ENCODE results near the gene ULK4. TPM values are rescaled to one million over a fixed set of nuclear protein-coding genes. Genes with fewer than 3 reads are reported as not detected.

Gene ULK4
- polyA plus RNA-seq, 1 donor from 2014 or later, result 7.2 TPM

- H4K20me1 ChIP-seq (ENCODE audit: insufficient read depth), result no peaks in the 10 kb centered on the region
- TF ChIP-seq, protein P1, sequence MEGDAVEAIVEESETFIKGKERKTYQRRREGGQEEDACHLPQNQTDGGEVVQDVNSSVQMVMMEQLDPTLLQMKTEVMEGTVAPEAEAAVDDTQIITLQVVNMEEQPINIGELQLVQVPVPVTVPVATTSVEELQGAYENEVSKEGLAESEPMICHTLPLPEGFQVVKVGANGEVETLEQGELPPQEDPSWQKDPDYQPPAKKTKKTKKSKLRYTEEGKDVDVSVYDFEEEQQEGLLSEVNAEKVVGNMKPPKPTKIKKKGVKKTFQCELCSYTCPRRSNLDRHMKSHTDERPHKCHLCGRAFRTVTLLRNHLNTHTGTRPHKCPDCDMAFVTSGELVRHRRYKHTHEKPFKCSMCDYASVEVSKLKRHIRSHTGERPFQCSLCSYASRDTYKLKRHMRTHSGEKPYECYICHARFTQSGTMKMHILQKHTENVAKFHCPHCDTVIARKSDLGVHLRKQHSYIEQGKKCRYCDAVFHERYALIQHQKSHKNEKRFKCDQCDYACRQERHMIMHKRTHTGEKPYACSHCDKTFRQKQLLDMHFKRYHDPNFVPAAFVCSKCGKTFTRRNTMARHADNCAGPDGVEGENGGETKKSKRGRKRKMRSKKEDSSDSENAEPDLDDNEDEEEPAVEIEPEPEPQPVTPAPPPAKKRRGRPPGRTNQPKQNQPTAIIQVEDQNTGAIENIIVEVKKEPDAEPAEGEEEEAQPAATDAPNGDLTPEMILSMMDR (IDR thresholded peaks at IDR 0.05; ENCODE audit: poor library complexity, severe bottlenecking), result no peak
- TF ChIP-seq MXI1 (conservative IDR thresholded peaks at IDR 0.05; ENCODE audit: poor library complexity, severe bottlenecking) (no peak), EZH2 (IDR thresholded peaks at IDR 0.05; ENCODE audit: borderline replicate concordance, insufficient read depth, low read length, poor library complexity, severe bottlenecking) (no peak), POLR2AphosphoS5 (IDR thresholded peaks at IDR 0.05) (no peak)
Observed at GRCh38 chr3:41848753-41849574, 112.9 kb downstream of the ULK4 start.

GRCh38 chr3:41847679-41848078 lies 114.2 kb downstream of the ULK4 start:
- Histone ChIP-seq H3F3A (ENCODE audit: insufficient read depth, low read length, poor library complexity, severe bottlenecking) (no peaks in the 10 kb centered on the region), H3K4me3 (ENCODE audit: low read length) (no peak overlapping the region), H3K9me2 (ENCODE audit: insufficient read depth, low read length) (no peaks in the 10 kb centered on the region), H4K20me1 (ENCODE audit: insufficient read depth) (no peaks in the 10 kb centered on the region), H3K79me2 (replicated peaks; ENCODE audit: insufficient read depth, low read length) (no peaks in the 10 kb centered on the region), H3K9ac (ENCODE audit: low read length) (no peak overlapping the region), H3K27me3 (ENCODE audit: insufficient read depth, low read depth, low read length) (no peaks in the 10 kb centered on the region), H2AFZ (ENCODE audit: low read depth, low read length) (no peak overlapping the region), H3K27ac (ENCODE audit: low read length) (no peak overlapping the region), H3K9me3 (ENCODE audit: low read length) (no peaks in the 10 kb centered on the region), H3K36me3 (ENCODE audit: insufficient read depth, low read length) (no peaks in the 10 kb centered on the region), H3K4me2 (ENCODE audit: low read length) (no peak overlapping the region)
- TF ChIP-seq RAD21 (conservative IDR thresholded peaks at IDR 0.05) (no peak), SMC3 (conservative IDR thresholded peaks at IDR 0.05; ENCODE audit: poor library complexity) (no peak), POLR2AphosphoS5 (IDR thresholded peaks at IDR 0.05) (no peak), EZH2 (IDR thresholded peaks at IDR 0.05; ENCODE audit: borderline replicate concordance, insufficient read depth, low read length, poor library complexity, severe bottlenecking) (no peak), EP300 (conservative IDR thresholded peaks at IDR 0.05; ENCODE audit: poor library complexity, severe bottlenecking) (no peak)
- TF ChIP-seq, protein P2, sequence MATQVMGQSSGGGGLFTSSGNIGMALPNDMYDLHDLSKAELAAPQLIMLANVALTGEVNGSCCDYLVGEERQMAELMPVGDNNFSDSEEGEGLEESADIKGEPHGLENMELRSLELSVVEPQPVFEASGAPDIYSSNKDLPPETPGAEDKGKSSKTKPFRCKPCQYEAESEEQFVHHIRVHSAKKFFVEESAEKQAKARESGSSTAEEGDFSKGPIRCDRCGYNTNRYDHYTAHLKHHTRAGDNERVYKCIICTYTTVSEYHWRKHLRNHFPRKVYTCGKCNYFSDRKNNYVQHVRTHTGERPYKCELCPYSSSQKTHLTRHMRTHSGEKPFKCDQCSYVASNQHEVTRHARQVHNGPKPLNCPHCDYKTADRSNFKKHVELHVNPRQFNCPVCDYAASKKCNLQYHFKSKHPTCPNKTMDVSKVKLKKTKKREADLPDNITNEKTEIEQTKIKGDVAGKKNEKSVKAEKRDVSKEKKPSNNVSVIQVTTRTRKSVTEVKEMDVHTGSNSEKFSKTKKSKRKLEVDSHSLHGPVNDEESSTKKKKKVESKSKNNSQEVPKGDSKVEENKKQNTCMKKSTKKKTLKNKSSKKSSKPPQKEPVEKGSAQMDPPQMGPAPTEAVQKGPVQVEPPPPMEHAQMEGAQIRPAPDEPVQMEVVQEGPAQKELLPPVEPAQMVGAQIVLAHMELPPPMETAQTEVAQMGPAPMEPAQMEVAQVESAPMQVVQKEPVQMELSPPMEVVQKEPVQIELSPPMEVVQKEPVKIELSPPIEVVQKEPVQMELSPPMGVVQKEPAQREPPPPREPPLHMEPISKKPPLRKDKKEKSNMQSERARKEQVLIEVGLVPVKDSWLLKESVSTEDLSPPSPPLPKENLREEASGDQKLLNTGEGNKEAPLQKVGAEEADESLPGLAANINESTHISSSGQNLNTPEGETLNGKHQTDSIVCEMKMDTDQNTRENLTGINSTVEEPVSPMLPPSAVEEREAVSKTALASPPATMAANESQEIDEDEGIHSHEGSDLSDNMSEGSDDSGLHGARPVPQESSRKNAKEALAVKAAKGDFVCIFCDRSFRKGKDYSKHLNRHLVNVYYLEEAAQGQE (IDR thresholded peaks at IDR 0.05; ENCODE audit: borderline replicate concordance), result no peak
- TF ChIP-seq, protein P1 (IDR thresholded peaks at IDR 0.05; ENCODE audit: poor library complexity, severe bottlenecking), result no peak

More at GRCh38 chr3:41848753-41849574, 112.9 kb downstream of the ULK4 start:
- Histone ChIP-seq H3K27ac (ENCODE audit: low read length) (no peak overlapping the region), H3F3A (ENCODE audit: insufficient read depth, low read length, poor library complexity, severe bottlenecking) (no peaks in the 10 kb centered on the region), H3K4me2 (ENCODE audit: low read length) (no peak overlapping the region), H3K9me3 (ENCODE audit: low read length) (no peaks in the 10 kb centered on the region), H3K36me3 (ENCODE audit: insufficient read depth, low read length) (no peaks in the 10 kb centered on the region), H3K27me3 (ENCODE audit: insufficient read depth, low read depth, low read length) (no peaks in the 10 kb centered on the region), H3K79me2 (replicated peaks; ENCODE audit: insufficient read depth, low read length) (no peaks in the 10 kb centered on the region), H2AFZ (ENCODE audit: low read depth, low read length) (no peak overlapping the region), H3K4me3 (ENCODE audit: low read length) (no peak overlapping the region), H3K9ac (ENCODE audit: low read length) (no peak overlapping the region), H3K9me2 (ENCODE audit: insufficient read depth, low read length) (no peaks in the 10 kb centered on the region)

Measured in neural cell (in vitro differentiated cells).